Rectal smooth muscle tissue (tissue), 1 donor: ENCODE measurements around the gene UBAP1L.
"Not testable (repeated sequence)": the region's sequence is repeated elsewhere in the genome, so short reads cannot be mapped to it uniquely, and the experiment has no call there.

ENCODE experiments used
- H3K27ac ChIP-seq: one replicate; pipeline ENCODE4 v1.7.0; 2013; ENCODE audit warnings: low read depth, low read length, inconsistent platforms
- H3K27me3 ChIP-seq: one replicate; pipeline ENCODE4 v1.7.0; 2013; ENCODE audit warnings: low read length; ENCODE audit not compliant: control insufficient read depth, insufficient read depth
- H3K36me3 ChIP-seq: one replicate; pipeline ENCODE4 v1.7.0; 2013; ENCODE audit warnings: low read length; ENCODE audit not compliant: control insufficient read depth, insufficient read depth
- H3K4me1 ChIP-seq: one replicate; pipeline ENCODE4 v1.7.0; 2013; ENCODE audit warnings: low read length; ENCODE audit not compliant: control insufficient read depth, insufficient read depth
- H3K4me3 ChIP-seq: one replicate; pipeline ENCODE4 v1.7.0; 2013; ENCODE audit warnings: low read length
- H3K9ac ChIP-seq: one replicate; pipeline ENCODE4 v1.7.0; 2013; ENCODE audit warnings: low read length

UBAP1L gene

DNA sequence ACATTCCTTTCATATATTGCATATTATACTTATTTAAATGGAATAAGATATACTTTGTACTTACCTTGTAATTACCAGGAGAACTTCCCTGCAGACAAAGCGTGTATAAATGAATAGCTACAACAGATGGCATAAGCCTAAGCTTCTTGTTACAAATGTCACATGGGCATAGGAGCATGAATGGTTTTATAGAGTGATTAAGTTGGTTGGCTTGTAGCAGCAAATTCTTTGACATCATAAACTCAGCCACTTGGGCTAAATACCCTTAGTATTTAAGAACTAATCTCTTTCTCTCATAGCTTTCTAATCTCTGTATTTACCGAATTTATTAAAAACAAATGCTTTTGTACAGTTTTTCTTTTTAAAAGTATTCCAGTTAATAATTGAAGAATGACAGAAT lies at the start of gene UBAP1L:
Gene UBAP1L, minus strand, starts transcription at position 115 of the 400 bp plus-strand sequence. CDS start 8,985 bp downstream, outside the sequence.
- Histone ChIP-seq H3K4me1 (no peaks in the 10 kb centered on the region), H3K27me3 (no peaks in the 10 kb centered on the region), H3K4me3 (no peak within 1 kb of the TSS), H3K36me3 (peaks cover 25% of the 10 kb centered on the region), H3K27ac (no peak within 1 kb of the TSS), H3K9ac (no peak within 1 kb of the TSS)

DNA sequence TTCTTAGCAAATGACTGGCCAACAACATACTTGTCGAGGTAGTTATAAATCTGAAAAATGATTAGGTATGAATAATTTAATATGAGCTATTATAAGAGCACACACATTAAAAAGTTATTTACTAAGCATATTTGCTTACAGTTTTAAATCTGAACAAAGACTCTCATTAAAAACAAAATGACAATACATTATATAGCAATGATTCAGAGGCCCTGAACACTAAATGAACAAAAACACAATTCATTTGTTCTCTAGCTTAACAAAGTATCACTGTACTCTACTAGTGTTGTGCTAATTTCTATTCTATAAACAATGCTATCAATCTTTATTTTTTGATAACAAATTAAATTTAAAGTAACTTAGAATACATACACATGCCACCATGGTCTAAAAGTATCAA lies 49.1 kb upstream of the UBAP1L start:
- Histone ChIP-seq H3K36me3 (peaks cover 9% of the 10 kb centered on the region), H3K27me3 (no peaks in the 10 kb centered on the region), H3K4me3 (no peak overlapping the region), H3K9ac (no peak overlapping the region), H3K4me1 (no peaks in the 10 kb centered on the region), H3K27ac (no peak overlapping the region)

DNA sequence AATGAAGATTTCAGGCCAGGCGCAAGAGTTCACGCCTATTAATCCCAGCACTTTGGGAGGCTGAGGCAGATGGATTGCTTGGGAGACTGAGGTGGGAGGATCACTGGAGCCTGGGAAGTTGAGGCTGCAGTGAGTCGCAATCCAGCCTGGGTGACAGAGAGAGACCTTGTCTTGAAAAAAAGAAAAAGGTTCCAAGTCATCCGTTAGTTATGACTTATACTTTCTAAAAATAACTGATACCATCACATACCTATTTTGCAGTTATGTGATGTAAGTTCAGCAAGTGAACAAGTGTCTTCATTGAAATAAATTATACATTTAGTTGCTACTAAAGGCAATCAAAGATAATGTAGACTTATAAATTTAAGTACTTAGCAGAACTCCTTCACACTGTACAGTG lies 48.0 kb upstream of the UBAP1L start:
- H3K27ac ChIP-seq = no peak overlapping the region
- H3K9ac ChIP-seq = no peak overlapping the region
- H3K4me1 ChIP-seq = no peaks in the 10 kb centered on the region
- H3K27me3 ChIP-seq = no peaks in the 10 kb centered on the region
- peaks cover 14% of the 10 kb centered on the region for H3K36me3 ChIP-seq
- H3K4me3 ChIP-seq = no peak overlapping the region

DNA sequence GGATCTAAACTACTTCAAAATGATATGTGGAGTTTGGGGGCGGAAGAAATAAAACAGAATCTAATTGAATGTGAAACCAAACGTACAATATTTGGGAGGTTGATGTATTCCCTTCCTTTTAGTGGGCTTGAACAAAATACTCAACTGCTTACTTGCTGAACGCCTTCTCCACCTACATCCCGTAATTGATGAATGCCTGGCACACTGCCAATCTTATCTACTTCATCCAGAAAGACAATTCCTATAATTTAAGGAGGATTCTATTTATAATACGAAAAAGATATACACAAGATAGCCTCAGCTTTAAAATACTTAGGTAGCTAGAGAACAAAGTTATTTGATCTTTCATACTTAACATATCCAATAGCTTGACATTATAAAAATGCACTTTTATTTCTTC lies 41.7 kb upstream of the UBAP1L start:
- Histone ChIP-seq H3K36me3 (peaks cover 35% of the 10 kb centered on the region), H3K9ac (no peak overlapping the region), H3K4me3 (no peak overlapping the region), H3K4me1 (no peaks in the 10 kb centered on the region), H3K27me3 (no peaks in the 10 kb centered on the region), H3K27ac (no peak overlapping the region)

DNA sequence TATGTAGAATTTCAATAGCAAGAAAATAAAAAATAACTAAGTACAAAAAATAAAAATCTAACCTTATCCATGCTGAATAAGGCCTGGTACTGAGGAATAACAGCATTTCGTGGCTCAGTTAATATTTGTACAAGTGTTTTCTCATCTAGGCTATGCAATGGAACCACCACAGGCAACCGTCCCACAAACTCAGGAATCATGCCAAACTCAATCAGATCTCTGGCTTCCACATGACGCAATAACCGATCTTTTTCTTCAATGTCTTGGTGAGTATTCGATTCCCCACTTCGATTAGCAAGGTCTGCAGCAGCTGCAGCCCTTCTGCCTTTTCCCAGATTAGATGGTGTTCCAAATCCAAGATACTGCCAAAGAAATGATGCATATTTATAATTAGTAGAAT lies 39.7 kb upstream of the UBAP1L start:
- H3K27me3 ChIP-seq = no peaks in the 10 kb centered on the region
- H3K36me3 ChIP-seq = peaks cover 41% of the 10 kb centered on the region
- H3K9ac ChIP-seq = no peak overlapping the region
- no peak overlapping the region for H3K4me3 ChIP-seq
- H3K27ac ChIP-seq = no peak overlapping the region
- H3K4me1 ChIP-seq = no peaks in the 10 kb centered on the region

DNA sequence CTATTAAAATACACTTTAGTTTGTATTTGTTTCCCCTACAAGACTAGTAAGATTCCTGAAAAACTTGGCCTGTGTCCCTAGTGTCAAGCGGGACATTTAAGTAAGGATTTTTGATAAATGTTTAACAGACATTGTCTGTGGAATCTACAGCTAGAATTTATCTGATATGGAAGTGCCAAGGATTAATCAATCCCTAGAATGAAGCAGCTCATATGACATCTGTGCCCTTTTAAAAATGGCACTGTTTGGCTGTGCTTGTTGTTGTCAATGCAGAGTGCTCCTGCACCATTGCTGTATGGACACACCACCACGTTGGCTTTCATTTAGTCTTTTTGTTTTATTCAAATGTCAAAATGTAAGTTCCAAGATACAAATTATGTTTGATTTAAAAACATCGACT lies 32.9 kb upstream of the UBAP1L start:
- Histone ChIP-seq H3K9ac (no peak overlapping the region), H3K27me3 (no peaks in the 10 kb centered on the region), H3K4me3 (no peak overlapping the region), H3K36me3 (peaks cover 12% of the 10 kb centered on the region), H3K27ac (no peak overlapping the region), H3K4me1 (no peaks in the 10 kb centered on the region)

DNA sequence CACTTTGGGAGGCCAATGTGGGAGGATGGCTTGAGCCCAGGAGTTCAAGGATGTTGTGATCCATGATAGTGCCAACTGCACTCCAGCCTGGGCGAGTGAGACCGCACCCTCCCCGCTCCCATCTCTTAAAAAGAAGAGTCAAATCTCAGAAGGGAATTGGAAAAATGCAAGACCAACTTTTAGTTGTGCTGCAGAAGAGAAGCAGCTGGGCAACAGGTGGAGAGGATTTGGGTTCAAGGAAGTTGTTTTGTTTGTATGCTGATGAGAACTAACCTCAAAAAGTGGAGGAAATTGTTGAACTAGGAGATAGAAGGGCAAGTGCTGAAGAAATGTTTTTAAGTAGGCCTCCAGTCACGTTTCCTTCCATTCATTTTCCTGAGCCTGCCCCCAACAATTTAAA lies 31.4 kb upstream of the UBAP1L start:
- peaks cover 12% of the 10 kb centered on the region for H3K36me3 ChIP-seq
- H3K4me1 ChIP-seq = no peaks in the 10 kb centered on the region
- no peak overlapping the region for H3K4me3 ChIP-seq
- H3K27me3 ChIP-seq = no peaks in the 10 kb centered on the region
- no peak overlapping the region for H3K27ac ChIP-seq
- H3K9ac ChIP-seq = no peak overlapping the region

DNA sequence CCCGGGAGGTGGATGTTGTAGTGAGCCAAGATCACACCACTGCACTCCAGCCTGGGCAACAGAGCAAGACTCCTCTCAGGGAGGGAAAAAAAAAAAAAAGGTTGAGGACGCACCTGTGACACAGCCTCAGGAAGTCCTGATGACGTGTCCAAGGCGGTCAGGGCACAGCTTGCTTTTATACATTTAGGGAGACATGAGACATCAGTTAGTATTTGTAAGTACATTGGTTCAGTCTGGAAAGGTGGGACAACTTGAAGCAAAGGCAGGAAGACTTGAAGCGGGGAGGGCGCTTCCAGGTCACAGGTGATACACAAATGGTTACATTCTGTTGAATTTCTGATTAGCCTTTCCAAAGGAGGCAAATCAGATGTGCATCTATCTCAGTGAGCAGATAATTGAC lies 23.6 kb upstream of the UBAP1L start:
- H3K36me3 ChIP-seq, H3K9ac ChIP-seq, H3K27ac ChIP-seq, H3K27me3 ChIP-seq, H3K4me1 ChIP-seq, H3K4me3 ChIP-seq: not testable (repeated sequence)

DNA sequence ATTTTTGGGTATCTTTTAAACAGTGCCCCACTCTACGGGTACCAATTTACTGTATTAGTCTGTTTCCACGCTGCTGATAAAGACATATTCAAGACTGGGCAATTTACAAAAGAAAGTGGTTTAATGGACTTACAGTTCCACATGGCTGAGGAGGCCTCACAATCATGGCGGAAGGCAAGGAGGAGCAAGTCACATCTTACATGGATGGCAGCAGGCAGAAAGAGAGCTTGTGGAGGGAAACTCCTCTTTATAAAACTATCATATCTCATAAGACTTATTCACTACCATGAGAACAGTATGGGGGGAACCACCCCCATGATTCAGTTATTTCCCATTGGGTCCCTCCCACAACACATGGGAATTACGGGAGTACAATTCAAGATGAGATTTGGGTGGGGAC lies 22.9 kb upstream of the UBAP1L start:
- not testable (repeated sequence) for H3K9ac ChIP-seq, H3K36me3 ChIP-seq, H3K27me3 ChIP-seq, H3K4me3 ChIP-seq, H3K27ac ChIP-seq, H3K4me1 ChIP-seq

DNA sequence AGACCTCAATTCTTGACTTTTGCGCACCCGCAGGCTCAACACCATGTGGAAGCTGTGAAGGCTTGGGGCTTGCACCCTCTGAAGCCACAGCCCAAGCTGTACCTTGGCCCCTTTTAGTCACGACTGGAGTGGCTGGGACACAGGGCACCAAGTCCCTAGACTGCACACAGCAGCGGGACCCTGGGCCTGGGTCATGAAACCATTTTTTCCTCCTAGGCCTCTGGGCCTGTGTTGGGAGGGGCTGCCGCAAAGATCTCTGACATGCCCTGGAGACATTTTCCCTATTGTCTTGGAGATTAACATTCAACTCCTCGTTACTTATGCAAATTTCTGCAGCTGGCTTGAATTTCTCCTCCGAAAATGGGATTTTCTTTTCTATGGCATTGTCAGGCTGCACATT lies 22.1 kb upstream of the UBAP1L start:
- H3K4me3 ChIP-seq, H3K4me1 ChIP-seq, H3K9ac ChIP-seq, H3K27ac ChIP-seq, H3K27me3 ChIP-seq, H3K36me3 ChIP-seq: not testable (repeated sequence)

DNA sequence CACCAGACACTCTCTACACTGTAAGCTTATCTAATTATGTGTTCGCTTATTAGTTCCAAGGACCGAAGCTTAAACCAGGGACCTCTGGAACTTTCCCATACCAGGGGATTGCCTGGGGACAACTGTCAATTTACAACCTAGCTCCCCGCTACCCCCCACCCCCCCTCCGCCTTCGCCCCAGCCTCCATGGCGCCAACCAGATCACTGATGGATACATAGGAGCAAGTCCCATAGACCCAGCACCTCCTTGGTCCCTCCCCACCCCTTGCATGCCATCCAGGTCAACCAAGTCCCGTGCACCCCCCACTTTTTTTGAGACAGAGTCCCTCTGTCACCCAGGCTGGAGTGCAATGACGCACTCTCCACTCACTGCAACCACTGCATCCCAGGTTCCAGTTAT lies 19.5 kb upstream of the UBAP1L start:
- Histone ChIP-seq H3K9ac (no peak overlapping the region), H3K36me3 (peaks cover 5% of the 10 kb centered on the region), H3K4me1 (peaks cover 6% of the 10 kb centered on the region), H3K4me3 (peak overlapping the region; percentile 84), H3K27me3 (no peaks in the 10 kb centered on the region), H3K27ac (no peak overlapping the region)

DNA sequence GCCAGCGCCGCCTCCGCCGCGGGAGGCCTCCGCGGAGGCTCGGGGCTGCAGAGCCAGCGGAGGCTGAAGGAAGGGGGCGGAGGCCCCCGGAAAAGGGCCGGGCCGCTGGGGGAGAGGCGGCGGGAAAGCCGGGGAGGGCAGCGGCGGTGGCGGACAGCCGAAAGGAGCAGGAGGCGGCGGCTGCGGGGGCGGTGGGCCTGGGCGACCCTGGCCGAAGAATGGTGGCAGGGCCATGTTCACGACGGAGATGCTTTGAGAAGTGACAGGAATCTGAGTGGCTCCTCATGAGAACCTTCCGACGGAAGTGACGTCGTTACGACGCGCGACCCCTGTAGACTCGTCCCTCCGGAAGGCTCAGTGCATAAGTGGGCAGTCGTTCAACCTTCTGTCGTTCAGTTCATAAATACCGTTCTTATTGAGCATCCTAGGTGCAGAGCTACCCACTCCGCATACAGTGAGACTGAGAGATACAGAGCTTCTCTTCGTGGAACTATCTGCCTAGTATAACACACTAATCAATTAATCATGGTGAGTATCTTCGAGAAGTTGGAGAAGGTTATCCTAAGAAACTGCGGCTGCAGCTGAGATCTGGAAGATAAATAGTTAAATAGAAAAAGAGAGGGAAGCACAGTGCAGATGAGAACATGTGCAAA lies 18.7 kb upstream of the UBAP1L start, which contains the start of gene PDCD7:
Gene PDCD7, minus strand, starts transcription at position 261 of the 653 bp plus-strand sequence. Its CDS starts 27 bp downstream, at position 234.
- H3K36me3 ChIP-seq = peaks cover 12% of the 10 kb centered on the region
- H3K9ac ChIP-seq = peak within 1 kb of the TSS; percentile 25
- no peaks in the 10 kb centered on the region for H3K27me3 ChIP-seq
- peaks cover 6% of the 10 kb centered on the region for H3K4me1 ChIP-seq
- peak within 1 kb of the TSS; percentile 78 for H3K27ac ChIP-seq
- H3K4me3 ChIP-seq = peak within 1 kb of the TSS; percentile 84

DNA sequence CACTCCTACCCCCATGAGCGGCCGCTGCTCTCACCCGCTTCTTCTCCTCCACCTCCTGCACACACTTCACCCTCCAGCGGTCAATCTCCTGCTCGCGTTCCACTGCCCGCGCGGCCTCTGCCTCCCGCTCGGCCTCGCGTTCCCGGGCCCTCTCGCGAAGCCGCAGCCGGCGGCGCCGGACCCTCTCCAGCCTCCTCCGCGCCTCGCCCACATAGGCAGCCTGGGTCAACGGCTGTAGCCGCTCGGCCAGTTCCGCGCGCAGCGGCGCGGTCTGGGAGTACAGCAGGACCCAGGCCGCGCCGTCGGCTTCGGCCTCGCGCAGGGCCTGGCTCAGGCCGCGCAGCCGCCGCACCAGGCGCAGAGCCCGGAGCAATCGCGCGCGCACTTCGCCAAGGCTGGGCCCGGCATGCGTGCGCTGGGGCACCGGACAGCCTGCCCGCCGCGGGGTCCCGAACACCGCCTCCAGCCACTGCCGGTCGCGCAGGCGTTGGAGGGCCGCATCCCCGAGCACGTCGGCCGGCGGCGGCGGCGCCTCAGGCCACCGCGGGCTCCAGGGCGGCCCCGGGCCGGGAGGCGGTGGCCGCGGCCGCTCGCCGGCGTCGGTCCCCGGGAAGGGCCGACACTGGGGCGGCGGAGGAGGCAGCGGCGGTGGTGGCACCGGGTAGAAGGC lies 18.0 kb upstream of the UBAP1L start:
- Histone ChIP-seq H3K4me1 (peaks cover 6% of the 10 kb centered on the region), H3K4me3 (peak overlapping the region; percentile 84), H3K9ac (peak overlapping the region; percentile 25), H3K36me3 (peaks cover 18% of the 10 kb centered on the region), H3K27me3 (no peaks in the 10 kb centered on the region), H3K27ac (peak overlapping the region; percentile 78)
